K562 (cell line): Measurements from ENCODE around the gene C9. TPM values are rescaled to one million over a fixed set of nuclear protein-coding genes. Genes with fewer than 3 reads are reported as not detected.

ENCODE experiments used
- MGA ChIP-seq: fragments of 450-650 bp; IDR thresholded peaks from 2 replicates; pipeline ENCODE4 v1.6.1; 2016; ENCODE audit warnings: mild to moderate bottlenecking, moderate library complexity
- MTA1 ChIP-seq: fragments of 450-650 bp; IDR thresholded peaks from 2 replicates; pipeline ENCODE4 v1.6.1; 2017; ENCODE audit warnings: borderline replicate concordance
- MXI1 ChIP-seq: IDR thresholded peaks from 2 replicates; pipeline ENCODE4 v1.6.1; 2011; ENCODE audit warnings: low read depth, mild to moderate bottlenecking, improper control_type of control experiment, low read length
- PREB ChIP-seq: sonication (generic); formaldehyde crosslinking; IDR thresholded peaks from 2 replicates; pipeline ENCODE4 v1.8.1; 2023; ENCODE audit warnings: mild to moderate bottlenecking, missing genetic modification reagents
- RBM34 ChIP-seq: fragments of 200-400 bp; formaldehyde crosslinking; IDR thresholded peaks from 2 replicates; pipeline ENCODE4 v1.6.1; 2018; ENCODE audit warnings: low read length, borderline replicate concordance; ENCODE audit not compliant: insufficient read depth
- TSHZ1 ChIP-seq: fragments of 250-450 bp; sonication (Bioruptor Pico); IDR thresholded peaks from 2 replicates; pipeline ENCODE4 v1.4.0; 2020; ENCODE audit warnings: mild to moderate bottlenecking, moderate library complexity
- polyA plus RNA-seq, 8 experiments: library from polyadenylated mRNA; depleted of rRNA in 4 of 8; stranded (reverse) in 5 of 8; unstranded in 3 of 8; fragments of >200 nt; fragmentation: Nextera tagmentation in 2 of 8; fragmentation: Illumina TruSeq in 1 of 8; extraction: Ambion mirVana in 2 of 8; extraction: Trizol in 1 of 8; gene quantifications; 2 replicates each; pipeline versions ENCODE4 v1.2.1 to v1.2.3, GENCODE V29; 2011 to 2014; ENCODE audit warnings: inconsistent platforms in 1 of 8, missing spikeins in 1 of 8
- total RNA-seq, 7 experiments: library from RNA; depleted of rRNA in 6 of 7; stranded (reverse); fragments of >200 nt in 6 of 7; fragmentation: Illumina TruSeq in 2 of 7; extraction: Trizol in 2 of 7; gene quantifications; 2 replicates each; pipeline versions ENCODE4 v1.2.1 to v1.2.3, GENCODE V29; 2011 to 2021; ENCODE audit warnings: low replicate concordance in 1 of 7

C9 gene
- total and polyA plus RNA-seq, 9 of the 15 experiments (the other 6 are each of a cell fraction or from before 2014, with no cell fraction given): 0.08 to 0.38 TPM; not detected in 7

- no peak for TF ChIP-seq MGA
- TF ChIP-seq PREB (CRISPR knock-in tag): no peak
- TF ChIP-seq MTA1: no peak
- no peak for TF ChIP-seq TSHZ1 (CRISPR knock-in tag)
- no peak for TF ChIP-seq MXI1
- no peak for TF ChIP-seq RBM34
Measured at GRCh38 chr5:39364367-39364766, at the start of gene C9 (continued).
